ENCODE measurements around the gene IL1RAPL2.
"Not testable (repeated sequence)": the region's sequence is repeated elsewhere in the genome, so short reads cannot be mapped to it uniquely, and the experiment has no call there.

Gene IL1RAPL2

DNA sequence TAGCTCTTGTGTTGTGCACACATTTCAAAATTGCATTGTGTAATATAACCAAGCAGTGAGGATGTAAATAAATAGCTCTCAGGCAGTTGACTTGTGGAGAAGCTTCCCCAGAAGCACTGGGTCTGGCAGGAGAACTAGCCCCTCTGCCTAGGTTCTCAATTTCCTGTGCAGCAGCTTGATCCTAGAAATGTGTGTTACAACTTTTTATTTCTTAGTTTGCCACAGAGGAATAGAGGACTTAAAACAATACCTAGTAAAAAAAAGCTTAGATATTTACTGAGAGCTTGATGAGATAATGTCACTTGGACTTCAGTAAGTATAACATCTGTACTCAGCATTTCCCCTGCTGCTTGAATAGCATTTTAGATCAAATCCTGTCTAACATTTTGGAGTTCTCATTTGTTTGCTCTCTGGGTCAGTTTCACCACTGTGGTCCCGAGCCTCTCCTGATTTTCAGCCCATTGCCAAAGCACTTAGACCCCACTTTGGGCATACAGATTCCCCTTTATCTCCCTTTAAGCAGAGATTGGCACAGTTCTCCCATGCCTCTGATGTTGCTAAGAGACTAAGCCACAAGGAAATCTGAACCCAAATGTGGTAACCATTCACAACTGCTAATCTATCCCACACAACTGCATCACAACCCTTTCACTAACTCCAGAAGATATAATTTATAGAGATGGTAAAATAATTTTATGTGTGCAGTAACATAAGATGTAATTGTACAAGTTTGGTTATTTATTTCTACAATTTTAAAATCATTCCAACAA lies 1158.2 kb downstream of the IL1RAPL2 start:
- no peak for DNase-seq

DNA sequence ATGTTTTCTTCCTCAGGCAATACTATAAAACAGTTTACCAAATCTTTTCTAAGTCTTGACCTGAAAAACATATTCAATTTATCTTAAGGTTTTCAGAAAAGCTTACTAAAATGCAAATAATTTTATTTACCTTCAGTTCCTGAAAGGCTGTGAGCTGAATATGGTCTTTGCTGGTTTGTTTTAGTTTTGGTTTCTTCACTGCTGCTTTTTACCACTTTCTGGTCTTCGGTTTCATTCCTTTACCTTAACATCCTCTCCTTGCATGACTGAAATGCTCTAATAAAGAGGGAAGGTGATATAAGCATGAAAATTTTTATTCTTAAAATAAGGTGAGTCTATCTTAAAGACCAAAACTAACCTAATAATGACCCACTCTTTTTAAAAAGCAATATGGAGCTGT lies 1159.2 kb downstream of the IL1RAPL2 start:
- DNase-seq, result no peak

DNA sequence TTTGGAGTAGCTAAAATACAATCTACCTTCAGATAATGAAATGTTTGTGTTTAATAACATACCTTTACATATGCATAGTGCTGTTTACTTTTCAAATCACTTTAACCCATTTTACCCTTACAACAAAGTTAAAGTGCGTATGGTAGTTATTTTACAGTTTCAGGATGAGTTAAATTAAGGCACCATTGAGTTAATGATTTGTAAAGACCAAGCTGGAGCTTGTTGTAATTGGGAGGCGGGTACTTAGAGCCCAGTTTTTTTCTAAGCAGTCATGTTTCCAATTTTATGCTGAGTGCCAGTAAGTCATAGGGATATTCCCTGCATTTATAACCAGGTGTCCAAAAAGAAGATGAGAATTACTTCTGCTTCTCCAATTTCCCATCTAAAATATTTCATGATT lies 1172.2 kb downstream of the IL1RAPL2 start:
- no peak for DNase-seq

DNA sequence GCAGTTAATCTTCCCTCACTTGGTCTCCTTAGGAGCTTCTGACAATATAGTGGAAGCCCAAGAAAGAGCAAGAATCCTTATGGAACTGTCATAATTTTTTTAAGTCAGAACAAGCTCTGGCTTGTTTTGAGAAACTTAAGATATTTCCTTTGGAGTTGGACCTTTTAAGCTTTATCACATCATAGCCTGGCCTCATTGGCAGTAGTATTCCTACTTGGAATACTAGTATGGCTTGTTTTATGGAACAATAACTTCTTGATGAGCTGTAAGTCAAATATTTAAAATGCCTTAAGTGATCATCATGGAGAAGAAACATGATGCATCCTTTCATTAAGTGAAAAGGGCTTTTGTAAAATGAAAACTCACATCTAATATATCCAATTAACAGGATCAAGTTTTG lies 1178.3 kb downstream of the IL1RAPL2 start:
- DNase-seq, result no peak

DNA sequence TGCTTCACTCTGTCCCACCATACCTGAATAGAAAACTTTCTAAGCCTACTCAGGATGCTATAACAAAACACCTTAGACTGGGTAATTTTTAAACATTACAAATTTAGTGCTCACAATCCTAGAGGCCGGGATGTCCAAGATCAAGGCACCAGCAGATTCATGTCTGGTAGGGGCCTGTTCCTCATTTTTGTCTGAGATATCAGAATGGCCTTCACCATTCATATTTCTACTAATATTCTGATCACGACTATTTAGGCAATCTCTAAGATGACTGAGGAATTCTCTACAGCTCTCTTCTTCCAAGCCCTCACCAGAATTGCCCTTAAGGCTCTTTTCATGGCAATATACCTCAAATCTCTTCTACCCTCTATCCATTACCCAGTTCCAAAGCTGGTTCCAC lies 1178.9 kb downstream of the IL1RAPL2 start:
- no peak for DNase-seq

DNA sequence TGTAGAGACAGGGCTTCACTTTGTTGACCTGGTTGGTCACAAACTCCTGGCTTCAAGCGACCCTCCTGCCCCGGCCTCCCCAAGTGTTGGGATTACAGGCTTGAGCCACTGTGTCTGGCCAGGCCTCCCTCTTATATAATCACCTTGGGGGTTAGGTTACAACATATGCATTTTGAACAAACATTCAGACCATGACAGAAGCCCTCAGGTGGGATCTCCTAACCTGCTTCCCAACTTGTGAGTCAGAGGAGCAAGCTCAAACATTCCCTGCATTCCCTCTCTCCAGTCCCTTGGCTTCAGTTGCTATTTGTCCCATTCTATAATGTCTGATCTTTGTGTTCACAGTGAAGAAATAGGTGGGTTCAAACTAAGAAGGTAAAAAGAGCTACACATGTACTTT lies 1179.9 kb downstream of the IL1RAPL2 start:
- no peak for DNase-seq

DNA sequence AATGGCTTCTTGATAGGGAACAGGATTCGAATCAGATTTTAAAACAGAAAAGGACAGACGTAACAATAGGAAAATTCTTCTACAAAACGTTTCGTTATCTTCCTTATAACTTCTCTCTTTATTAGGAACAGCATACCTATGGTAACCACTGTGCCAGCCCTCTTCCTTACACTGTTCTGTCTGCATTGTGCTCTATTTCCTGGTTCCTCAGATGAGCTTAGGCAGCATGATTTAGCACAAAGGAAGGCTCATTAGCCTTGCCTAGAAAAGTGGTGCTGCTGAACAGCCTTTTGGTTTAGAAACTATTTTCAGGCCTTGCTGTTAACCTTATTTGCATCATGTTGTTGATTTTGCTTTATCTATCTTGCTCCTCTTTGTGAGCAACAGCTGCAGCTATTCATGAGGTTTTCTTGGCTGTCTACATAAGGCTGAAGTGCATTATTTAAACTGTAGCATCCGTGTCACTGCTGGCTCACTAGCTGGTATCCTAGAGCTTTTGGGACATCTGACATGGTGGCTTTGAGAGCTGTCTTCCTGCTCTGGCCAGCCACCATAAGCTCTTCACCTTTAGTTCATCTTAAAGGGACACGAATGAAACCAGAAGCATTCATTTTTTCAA lies 1186.4 kb downstream of the IL1RAPL2 start:
- no peak for DNase-seq

DNA sequence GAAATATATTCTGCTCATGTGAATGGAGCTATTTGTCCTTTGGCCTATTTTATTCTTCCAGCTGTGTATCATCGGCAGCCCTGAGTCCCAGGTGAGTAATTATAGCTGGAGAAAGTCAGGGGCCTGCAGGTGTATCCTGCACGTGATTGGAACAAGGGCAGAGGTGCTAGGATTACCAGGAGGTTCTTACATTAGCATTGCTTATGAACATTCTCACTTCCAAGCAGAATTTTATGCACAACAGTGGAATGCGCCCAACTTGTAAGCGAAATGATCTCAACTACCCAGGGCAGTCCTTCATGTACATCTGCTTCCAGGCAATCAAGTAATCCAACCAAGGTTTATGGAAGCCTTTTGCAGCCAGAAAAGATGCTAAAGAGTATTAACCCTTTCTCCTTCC lies 1187.4 kb downstream of the IL1RAPL2 start:
- no peak for DNase-seq

DNA sequence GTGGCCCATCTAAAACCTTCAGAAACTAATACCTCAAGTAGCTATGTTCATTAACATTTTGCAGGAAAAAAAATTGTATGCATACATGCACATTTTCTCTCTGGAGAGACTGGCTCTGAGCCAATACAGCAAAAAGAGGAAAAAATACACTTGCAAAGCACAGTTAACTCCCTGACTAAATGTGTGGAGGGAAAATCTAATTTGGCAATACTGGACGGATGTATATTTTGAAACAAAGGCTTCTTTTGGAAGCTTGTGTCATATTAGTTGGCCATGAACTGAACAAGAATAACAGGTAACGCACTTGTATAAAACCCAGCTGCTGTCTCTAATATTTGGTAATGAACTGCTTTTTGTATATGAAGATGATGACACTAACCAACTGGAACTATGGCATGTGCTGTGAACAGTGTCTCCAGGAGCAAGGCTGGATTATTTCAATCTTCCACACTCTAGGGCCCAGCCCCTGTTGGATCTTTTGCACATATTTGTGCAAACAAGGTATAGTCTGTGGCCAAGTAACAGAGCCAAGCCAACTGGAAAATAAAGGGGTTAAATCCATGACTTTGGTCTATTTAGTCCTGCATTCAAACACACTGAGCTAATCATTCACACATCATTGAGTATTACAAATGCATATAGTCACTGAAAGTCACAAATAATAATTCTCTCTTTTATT lies 1188.4 kb downstream of the IL1RAPL2 start:
- DNase-seq, result no peak

DNA sequence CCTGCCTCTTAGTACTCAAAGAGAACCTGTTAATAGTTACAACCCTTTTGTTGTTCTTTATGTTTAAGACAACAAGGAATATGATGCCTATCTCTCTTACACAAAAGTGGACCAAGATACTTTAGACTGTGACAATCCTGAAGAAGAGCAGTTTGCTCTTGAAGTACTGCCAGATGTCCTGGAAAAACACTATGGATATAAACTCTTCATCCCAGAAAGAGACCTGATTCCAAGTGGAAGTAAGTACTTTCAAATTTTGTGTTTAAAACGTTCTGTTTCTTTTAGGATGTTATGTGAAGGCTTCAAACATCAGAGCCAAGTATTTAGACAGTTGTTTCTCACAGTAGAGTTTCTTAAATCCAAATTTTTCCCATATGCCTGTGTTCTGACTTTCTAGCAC lies 1189.1 kb downstream of the IL1RAPL2 start:
- no peak for DNase-seq

DNA sequence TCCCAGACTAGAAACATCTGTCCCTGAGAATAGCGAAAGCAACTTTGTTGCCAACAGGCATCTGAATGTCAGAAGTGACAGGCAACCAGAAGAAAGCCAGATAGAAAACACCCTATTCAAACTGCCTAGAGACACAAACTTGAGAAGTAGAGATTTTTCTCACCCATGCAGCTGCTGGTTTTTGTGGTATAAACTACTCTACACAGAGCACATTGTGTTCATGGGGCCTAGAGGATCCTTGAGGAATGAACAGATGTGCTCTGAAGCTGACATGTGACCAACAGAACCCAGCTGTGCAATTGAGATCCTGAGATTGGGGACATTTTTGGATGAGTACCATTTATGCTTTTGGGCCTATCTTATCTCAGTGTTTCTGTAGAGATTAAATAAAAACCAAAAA lies 1192.8 kb downstream of the IL1RAPL2 start:
- no peak for DNase-seq

DNA sequence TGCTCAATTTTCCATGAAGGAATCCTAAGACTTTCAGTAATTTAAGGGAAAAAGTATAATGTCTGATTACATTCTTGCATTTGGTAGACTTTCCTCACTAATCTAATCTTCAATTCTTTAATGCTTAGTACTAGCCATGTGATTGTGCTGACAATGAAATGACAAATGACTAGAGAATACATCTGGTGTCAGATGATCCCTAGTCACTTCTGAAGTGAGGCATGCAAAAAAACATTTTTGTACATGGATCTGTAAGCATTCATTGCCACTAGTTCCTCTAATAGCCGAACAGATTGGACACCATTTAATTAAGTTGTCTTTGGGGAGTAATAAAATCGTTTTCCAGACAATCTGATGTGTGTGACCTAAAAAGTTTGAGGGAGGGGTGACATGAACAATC lies 1193.6 kb downstream of the IL1RAPL2 start:
- DNase-seq, result no peak

DNA sequence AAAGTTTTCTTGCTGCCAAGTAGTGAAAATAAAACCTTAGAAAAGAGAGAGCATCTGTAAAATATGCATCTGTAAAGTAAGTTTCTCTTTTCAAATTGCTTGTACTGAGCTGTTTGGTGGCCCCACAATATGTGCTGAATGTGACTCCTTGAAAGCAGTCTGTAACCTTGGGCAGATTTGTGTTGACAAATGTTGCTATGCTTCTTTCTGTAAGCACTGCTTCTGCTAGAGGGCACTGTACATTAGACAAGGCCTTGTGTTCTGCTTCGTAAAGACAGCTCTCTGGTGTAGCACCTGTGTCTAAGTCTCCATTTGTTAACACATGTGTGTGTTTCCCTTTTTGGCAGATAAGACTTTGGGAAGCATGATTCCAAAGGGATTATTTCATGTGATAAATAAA lies 1199.7 kb downstream of the IL1RAPL2 start:
- DNase-seq, result no peak

DNA sequence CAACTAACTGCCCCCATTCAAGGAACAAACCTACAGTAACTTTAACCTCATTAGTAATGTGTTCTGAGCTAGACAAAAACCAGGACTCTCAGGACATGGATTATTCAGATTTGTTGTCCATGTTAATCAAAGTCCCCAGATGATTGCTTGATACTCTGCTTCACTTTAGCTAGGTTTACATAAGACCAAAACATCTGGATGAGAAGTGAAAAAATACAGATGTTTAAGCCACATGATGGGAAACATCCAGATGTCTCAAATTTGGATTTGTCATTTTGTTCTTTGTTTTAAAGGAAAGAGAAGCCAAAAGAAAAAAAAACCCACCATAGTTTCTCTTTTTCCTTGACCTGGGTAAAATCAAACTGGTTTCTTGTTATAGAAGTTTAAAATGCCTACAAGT lies 1207.8 kb downstream of the IL1RAPL2 start:
- no peak for DNase-seq

DNA sequence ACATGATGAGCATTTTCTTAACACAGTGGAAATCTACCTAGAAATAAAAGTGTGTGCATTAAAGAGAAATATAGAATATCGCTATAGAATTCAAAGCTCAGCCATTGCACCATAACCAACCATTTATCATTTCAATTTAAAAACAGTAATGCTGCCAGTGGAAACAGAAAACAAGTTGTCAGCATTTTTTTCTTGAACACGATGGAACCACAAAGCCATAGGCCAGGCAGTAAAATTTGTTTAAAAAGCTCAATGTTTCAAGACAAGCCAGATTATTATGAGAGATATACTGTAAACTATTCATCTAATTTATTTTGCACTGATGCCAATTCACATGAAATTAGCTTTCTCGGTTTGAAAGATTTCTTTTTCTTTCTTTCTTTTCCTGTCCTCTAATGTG lies 1209.7 kb downstream of the IL1RAPL2 start:
- no peak for DNase-seq

DNA sequence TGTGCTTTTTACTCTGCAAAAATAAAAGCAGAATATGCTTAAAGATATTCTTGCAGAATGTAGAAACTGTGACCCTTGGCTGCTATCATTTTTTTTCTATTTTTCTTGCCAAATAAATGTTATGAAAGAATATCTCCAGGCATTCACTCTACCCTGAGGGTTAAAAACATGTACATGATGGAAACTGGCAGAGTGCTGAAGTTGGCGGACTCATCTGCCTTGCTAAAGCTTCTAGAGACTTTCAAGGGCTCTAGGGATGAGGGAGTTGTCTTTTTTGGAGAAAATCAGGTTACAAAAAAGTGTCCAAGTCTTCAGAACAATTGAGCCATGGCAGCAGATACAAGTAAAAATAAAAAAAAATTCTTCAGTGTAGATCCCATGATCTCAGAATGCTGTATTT lies 1215.8 kb downstream of the IL1RAPL2 start:
- no peak for DNase-seq

DNA sequence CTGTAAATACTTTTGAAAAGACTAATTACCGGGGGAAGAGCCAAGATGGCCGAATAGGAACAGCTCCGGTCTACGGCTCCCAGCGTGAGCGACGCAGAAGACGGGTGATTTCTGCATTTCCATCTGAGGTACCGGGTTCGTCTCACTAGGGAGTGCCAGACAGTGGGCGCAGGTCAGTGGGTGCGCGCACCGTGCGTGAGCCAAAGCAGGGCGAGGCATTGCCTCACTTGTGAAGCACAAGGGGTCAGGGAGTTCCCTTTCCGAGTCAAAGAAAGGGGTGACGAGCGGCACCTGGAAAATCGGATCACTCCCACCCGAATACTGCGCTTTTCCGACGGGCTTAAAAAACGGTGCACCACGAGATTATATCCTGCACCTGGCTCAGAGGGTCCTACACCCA lies 1230.9 kb downstream of the IL1RAPL2 start:
- not testable (repeated sequence) for DNase-seq

DNA sequence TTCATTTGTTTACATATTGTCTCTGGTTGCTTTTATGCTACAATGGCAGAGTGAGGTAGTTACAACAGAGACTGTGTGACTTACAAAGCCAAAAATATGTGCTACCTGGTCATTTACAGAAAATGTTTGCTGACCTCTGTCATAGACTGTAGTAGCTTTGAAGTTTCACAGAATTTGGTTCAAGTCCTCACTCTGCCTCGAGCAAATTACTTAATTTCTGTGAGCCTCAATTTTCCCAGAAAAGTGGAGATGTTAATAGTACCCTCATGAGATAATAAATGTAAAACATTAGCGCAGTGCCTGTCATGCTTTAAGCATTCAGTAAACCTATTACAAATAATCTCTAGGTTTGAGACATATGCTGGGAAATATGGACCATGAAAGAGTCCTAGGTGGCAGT lies 1237.9 kb downstream of the IL1RAPL2 start:
- DNase-seq, result no peak

DNA sequence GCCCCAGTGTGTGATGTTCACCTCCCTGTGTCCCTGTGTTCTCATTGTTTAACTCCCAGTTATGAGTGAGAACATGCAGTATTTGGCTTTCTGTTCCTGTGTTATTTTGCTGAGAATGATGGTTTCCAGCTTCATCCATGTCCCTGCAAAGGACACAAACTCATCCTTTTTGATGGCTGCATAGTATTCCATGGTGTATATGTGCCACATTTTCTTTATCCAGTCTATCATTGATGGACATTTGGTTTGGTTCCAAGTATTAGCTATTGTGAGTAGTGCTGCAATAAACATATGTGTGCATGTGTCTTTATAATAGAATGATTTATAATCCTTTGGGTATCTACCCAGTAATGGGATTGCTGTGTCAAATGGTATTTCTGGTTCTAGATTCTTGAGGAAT lies 1239.7 kb downstream of the IL1RAPL2 start:
- DNase-seq, result not testable (repeated sequence)

DNA sequence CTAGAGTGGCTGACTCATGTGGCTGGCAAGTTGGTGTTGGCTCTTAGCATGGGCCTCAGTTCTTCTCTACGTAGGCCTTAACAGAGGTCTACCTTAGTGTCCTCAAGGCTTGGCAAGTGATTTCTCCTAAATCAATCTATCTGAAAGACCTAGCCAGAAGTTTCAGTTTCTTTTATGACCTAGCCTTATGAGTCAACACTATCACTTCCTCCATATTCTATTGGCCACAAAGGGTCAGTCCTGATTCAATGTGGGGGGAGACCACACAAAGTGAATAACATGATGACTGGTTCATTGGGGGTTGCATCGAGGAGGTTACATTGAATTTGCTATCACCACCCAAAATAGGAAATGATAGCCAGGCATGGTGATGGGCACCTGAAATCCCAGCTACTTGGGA lies 1250.5 kb downstream of the IL1RAPL2 start:
- no peak for DNase-seq

Data from NCI-H1092 (cell line).